Prostate gland (tissue), 2 donors: ENCODE measurements around the gene SLFN5.

ENCODE experiments used
- CTCF ChIP-seq, 4 experiments: fragments of 200-600 bp in 2 of 4; fragments of 450-650 bp in 2 of 4; sonication (generic) in 2 of 4; IDR thresholded peaks; 1 replicate in 3 of 4; 2 replicates in 1 of 4; pipeline ENCODE4 v1.5.1; 2016 to 2019; ENCODE audit warnings: antibody characterized with exemption in 4 of 4, mild to moderate bottlenecking in 2 of 4, moderate library complexity in 2 of 4
- POLR2A ChIP-seq: fragments of 450-650 bp; IDR thresholded peaks from one replicate; pipeline ENCODE4 v1.6.1; 2016; ENCODE audit warnings: antibody characterized with exemption, mild to moderate bottlenecking
- POLR2AphosphoS5 ChIP-seq: sonication (generic); formaldehyde crosslinking; IDR thresholded peaks from one replicate; pipeline ENCODE4 v1.6.1; 2017; ENCODE audit warnings: antibody characterized with exemption

GRCh38 chr17:35283767-35284166 is 40.9 kb downstream of the SLFN5 start:
- TF ChIP-seq POLR2A = no peak
- TF ChIP-seq CTCF (IDR thresholded peaks at IDR 0.05) = no peak
- no peak for TF ChIP-seq POLR2AphosphoS5
